Stimulated activated effector memory CD8-positive, alpha-beta T cell treated with anti-CD3 and anti-CD28 coated beads, Interleukin-12 subunit alpha, Interleukin-12 subunit beta, amount 100 ng/mL, for 72 hours (primary cell): ENCODE results near the gene NACC2.

Source experiments
- ATAC-seq: fragments of 150-1000 bp; cut with Tn5 transposase; 2 replicates; pipeline ENCODE4 v1.10.0; 2021
- DNase-seq, 2 donors: peaks; one replicate each; pipeline ENCODE4 v3.0.0; 2021 to 2022; ENCODE audit warnings: low spot score in 2 of 2
- H3K27ac Mint-ChIP-seq: one replicate; pipeline ENCODE4 v1.8.0; 2022; ENCODE audit warnings: mild to moderate bottlenecking, mixed read lengths
- H3K36me3 Mint-ChIP-seq: one replicate; pipeline ENCODE4 v1.8.0; 2022; ENCODE audit warnings: mild to moderate bottlenecking, mixed read lengths
- H3K4me1 Mint-ChIP-seq: one replicate; pipeline ENCODE4 v1.8.0; 2022; ENCODE audit warnings: mixed read lengths
- H3K4me3 Mint-ChIP-seq: one replicate; pipeline ENCODE4 v1.8.0; 2022; ENCODE audit warnings: mild to moderate bottlenecking, mixed read lengths
- H3K9me3 Mint-ChIP-seq: one replicate; pipeline ENCODE4 v1.8.0; 2022; ENCODE audit warnings: mixed read lengths

NACC2 gene

GRCh38 chr9:135956802-135957174 is 138.3 kb downstream of the NACC2 start:
- Mint-ChIP-seq H3K36me3 (peaks cover 37% of the 10 kb centered on the region), H3K27ac (no peak overlapping the region)
- ATAC-seq, result no peak

More at GRCh38 chr9:135956802-135957174, 138.3 kb downstream of the NACC2 start:
- no peak for DNase-seq
- Mint-ChIP-seq H3K9me3 (no peaks in the 10 kb centered on the region), H3K4me3 (no peak overlapping the region), H3K4me1 (peaks cover 37% of the 10 kb centered on the region)
